Activated CD4-positive, alpha-beta T cell treated with anti-CD3 and anti-CD28 coated beads for 48 hours (primary cell): ENCODE measurements around the gene DNAJB8.

Source experiments
- DNase-seq: peaks from one replicate; pipeline ENCODE4 v3.0.0-alpha.2; 2020

Gene DNAJB8

GRCh38 chr3:128482666-128483656 is 16.3 kb upstream of the DNAJB8 start:
- no peak for DNase-seq

- DNase-seq = no peak
These were observed 15.5 kb upstream of the DNAJB8 start for GRCh38 chr3:128482175-128482574.

- no peak for DNase-seq
These were observed 14.8 kb upstream of the DNAJB8 start for GRCh38 chr3:128481438-128481942.

- DNase-seq = no peak
These were observed 14.2 kb upstream of the DNAJB8 start for GRCh38 chr3:128480717-128481437.

- DNase-seq = no peak
These were observed 13.6 kb upstream of the DNAJB8 start for GRCh38 chr3:128480278-128480677.

- no peak for DNase-seq
These were observed 12.9 kb upstream of the DNAJB8 start for GRCh38 chr3:128479558-128480086.

- no peak for DNase-seq
These were observed 12.2 kb upstream of the DNAJB8 start for GRCh38 chr3:128478576-128479506.

GRCh38 chr3:128476659-128477058 is 10.0 kb upstream of the DNAJB8 start:
- no peak for DNase-seq

- DNase-seq = no peak
These were observed 8.7 kb upstream of the DNAJB8 start for GRCh38 chr3:128475355-128475754.

- DNase-seq = no peak
These were observed 7.0 kb upstream of the DNAJB8 start for GRCh38 chr3:128473737-128474136.

GRCh38 chr3:128473180-128473519 is 6.5 kb upstream of the DNAJB8 start:
- no peak for DNase-seq

- no peak for DNase-seq
These were observed 5.9 kb upstream of the DNAJB8 start for GRCh38 chr3:128472449-128473179.

- no peak for DNase-seq
These were observed 5.0 kb upstream of the DNAJB8 start for GRCh38 chr3:128471720-128472119.

GRCh38 chr3:128471110-128471509 is 4.4 kb upstream of the DNAJB8 start:
- DNase-seq = no peak

- no peak for DNase-seq
These were observed 3.6 kb upstream of the DNAJB8 start for GRCh38 chr3:128470134-128470899.

- DNase-seq = no peak
These were observed 2.9 kb upstream of the DNAJB8 start for GRCh38 chr3:128469556-128469955.

GRCh38 chr3:128468791-128469527 is 2.3 kb upstream of the DNAJB8 start:
- DNase-seq = no peak

GRCh38 chr3:128468285-128468790 is 1.6 kb upstream of the DNAJB8 start:
- no peak for DNase-seq

- no peak for DNase-seq
These were observed 2.0 kb downstream of the DNAJB8 start for GRCh38 chr3:128464702-128465101.

GRCh38 chr3:128464188-128464587 is 2.5 kb downstream of the DNAJB8 start:
- DNase-seq = no peak
